B cell (primary cell): Measurements from ENCODE around the gene CLIC6.

Experiments used
- EZH2 ChIP-seq: IDR thresholded peaks from 2 replicates; pipeline ENCODE4 v1.6.1; 2012; ENCODE audit warnings: borderline replicate concordance, low read depth, mild to moderate bottlenecking, moderate library complexity, low read length; ENCODE audit not compliant: insufficient read depth, poor library complexity, severe bottlenecking
- TF ChIP-seq, protein P1 (sequence below): fragments of 200-600 bp; IDR thresholded peaks from one replicate; pipeline ENCODE4 v1.8.0; 2022; ENCODE audit warnings: antibody characterized with exemption, mild to moderate bottlenecking

DNA sequence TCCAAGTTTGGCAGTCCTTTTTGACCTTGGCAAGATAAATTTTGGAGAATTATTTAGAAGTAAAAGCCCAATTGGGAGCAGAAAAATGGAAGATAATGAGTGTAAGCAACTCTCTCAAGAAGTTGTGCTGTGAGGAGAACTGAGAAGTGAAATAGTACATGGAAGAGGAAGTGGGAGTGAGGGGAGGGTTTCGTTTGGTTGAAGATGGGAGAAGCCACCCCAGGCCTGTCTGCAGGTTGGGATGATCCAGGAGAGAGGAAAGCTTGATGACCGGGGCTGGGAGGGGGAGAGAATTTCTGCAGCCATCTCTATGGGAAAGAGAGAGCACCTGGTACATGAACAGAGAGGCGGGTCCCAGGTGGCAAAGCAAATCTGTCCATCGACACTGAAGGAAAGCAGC lies 45.3 kb upstream of the CLIC6 start:
- TF ChIP-seq EZH2, result no peak
- TF ChIP-seq, protein P1, sequence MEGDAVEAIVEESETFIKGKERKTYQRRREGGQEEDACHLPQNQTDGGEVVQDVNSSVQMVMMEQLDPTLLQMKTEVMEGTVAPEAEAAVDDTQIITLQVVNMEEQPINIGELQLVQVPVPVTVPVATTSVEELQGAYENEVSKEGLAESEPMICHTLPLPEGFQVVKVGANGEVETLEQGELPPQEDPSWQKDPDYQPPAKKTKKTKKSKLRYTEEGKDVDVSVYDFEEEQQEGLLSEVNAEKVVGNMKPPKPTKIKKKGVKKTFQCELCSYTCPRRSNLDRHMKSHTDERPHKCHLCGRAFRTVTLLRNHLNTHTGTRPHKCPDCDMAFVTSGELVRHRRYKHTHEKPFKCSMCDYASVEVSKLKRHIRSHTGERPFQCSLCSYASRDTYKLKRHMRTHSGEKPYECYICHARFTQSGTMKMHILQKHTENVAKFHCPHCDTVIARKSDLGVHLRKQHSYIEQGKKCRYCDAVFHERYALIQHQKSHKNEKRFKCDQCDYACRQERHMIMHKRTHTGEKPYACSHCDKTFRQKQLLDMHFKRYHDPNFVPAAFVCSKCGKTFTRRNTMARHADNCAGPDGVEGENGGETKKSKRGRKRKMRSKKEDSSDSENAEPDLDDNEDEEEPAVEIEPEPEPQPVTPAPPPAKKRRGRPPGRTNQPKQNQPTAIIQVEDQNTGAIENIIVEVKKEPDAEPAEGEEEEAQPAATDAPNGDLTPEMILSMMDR, result no peak
